Activated CD8-positive, alpha-beta memory T cell treated with anti-CD3 and anti-CD28 coated beads, Interleukin-2, amount 10 ng/mL, durations not matched to agents 7 days and 5 days (primary cell): ENCODE measurements around the gene ZNF691. TPM values are rescaled to one million over a fixed set of nuclear protein-coding genes. Genes with fewer than 3 reads are reported as not detected.

Source experiments
- ATAC-seq: fragments of 150-1000 bp; cut with Tn5 transposase; one replicate; pipeline ENCODE4 v1.10.0; 2021; ENCODE audit warnings: moderate library complexity
- CTCF ChIA-PET: fragments of 350-600 bp; sonication (Branson Sonifier 250); formaldehyde crosslinking; loops from one replicate; lab custom pipeline; 2021; ENCODE audit warnings: antibody characterized with exemption; lab: Charles Lee
- DNase-seq: peaks from one replicate; pipeline ENCODE4 v3.0.0-alpha.2; 2020
- H3K27ac Mint-ChIP-seq: one replicate; pipeline ENCODE4 v1.8.0; 2021; ENCODE audit warnings: mild to moderate bottlenecking, mixed read lengths
- H3K27me3 Mint-ChIP-seq: one replicate; pipeline ENCODE4 v1.8.0; 2021; ENCODE audit warnings: mixed read lengths
- H3K36me3 Mint-ChIP-seq: one replicate; pipeline ENCODE4 v1.8.0; 2021; ENCODE audit warnings: mild to moderate bottlenecking, mixed read lengths
- H3K4me1 Mint-ChIP-seq: one replicate; pipeline ENCODE4 v1.8.0; 2021; ENCODE audit warnings: mixed read lengths
- H3K4me3 Mint-ChIP-seq: one replicate; pipeline ENCODE4 v1.8.0; 2021; ENCODE audit warnings: mild to moderate bottlenecking, moderate library complexity, mixed read lengths
- H3K9me3 Mint-ChIP-seq: one replicate; pipeline ENCODE4 v1.8.0; 2022; ENCODE audit warnings: low read depth, mixed read lengths
- total RNA-seq, 2 experiments: library from RNA; stranded (reverse); gene quantifications; one replicate each; pipeline ENCODE4 v1.2.3, GENCODE V29; 2021

ZNF691 gene
- total RNA-seq, 2 experiments from 2014 or later: 9.8 to 13.9 TPM

DNA sequence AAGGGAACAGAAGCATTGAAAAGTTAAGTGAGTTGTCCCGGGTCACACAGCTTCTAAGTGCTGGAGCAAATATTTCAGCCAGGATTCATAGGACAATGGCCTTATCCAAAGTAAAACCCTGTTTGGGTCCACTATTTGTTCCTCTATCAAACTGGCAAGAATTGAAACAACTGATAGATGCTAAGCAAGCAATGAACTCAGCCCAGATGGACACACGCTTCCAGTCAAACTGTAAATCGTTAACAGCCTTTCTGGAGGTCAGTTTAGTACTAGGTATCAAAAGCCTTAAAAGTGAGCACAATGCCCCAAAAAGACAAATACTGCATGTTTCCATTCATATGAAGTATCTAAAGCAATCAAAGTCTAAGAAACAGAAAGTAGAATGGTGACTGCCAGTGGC lies 28.4 kb upstream of the ZNF691 start:
- H3K4me3 Mint-ChIP-seq: no peak overlapping the region
- H3K27ac Mint-ChIP-seq: no peak overlapping the region
- ATAC-seq (no peak), DNase-seq (no peak)
- H3K4me1 Mint-ChIP-seq: peaks cover 24% of the 10 kb centered on the region
- no peaks in the 10 kb centered on the region for H3K9me3 Mint-ChIP-seq
- H3K36me3 Mint-ChIP-seq: peaks cover 1% of the 10 kb centered on the region
- no peaks in the 10 kb centered on the region for H3K27me3 Mint-ChIP-seq
- CTCF ChIA-PET: interaction anchor here (0.9 to 2.1 kb wide), 6 partner anchors 17 to 105 kb away, joined by 3 to 10 read pairs (median 5); partner anchors contain the start of genes P3H1 and ZNF691

DNA sequence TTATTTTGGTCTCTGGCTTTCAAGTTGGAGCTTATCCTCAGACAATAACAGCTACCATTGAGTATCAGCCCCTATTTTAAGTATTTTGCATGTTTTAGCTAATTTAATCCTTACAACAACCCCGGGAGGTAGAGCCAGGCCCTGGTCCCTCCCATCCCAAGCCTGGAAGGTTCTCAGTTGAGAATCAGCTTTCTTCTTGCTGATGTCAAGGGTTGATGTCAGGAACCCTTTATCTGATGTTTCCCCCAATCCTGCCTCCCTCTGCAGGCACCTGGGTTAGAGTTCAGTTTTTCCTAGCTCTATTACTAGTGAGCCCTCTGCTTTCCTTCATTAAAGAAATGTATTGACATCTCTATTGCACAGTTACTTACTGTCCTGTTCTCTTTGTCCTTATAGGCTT lies 25.6 kb upstream of the ZNF691 start:
- ATAC-seq: no peak
- no peaks in the 10 kb centered on the region for H3K27me3 Mint-ChIP-seq
- H3K4me1 Mint-ChIP-seq: peaks cover 25% of the 10 kb centered on the region
- no peaks in the 10 kb centered on the region for H3K36me3 Mint-ChIP-seq
- CTCF ChIA-PET: interaction anchor here (0.7 to 5.7 kb wide), 4 partner anchors 9 to 27 kb away, joined by 3 to 18 read pairs (median 3); partner anchors contain the start of gene ZNF691
- no peak overlapping the region for H3K27ac Mint-ChIP-seq
- DNase-seq: no peak
- no peaks in the 10 kb centered on the region for H3K9me3 Mint-ChIP-seq
- H3K4me3 Mint-ChIP-seq: no peak overlapping the region

DNA sequence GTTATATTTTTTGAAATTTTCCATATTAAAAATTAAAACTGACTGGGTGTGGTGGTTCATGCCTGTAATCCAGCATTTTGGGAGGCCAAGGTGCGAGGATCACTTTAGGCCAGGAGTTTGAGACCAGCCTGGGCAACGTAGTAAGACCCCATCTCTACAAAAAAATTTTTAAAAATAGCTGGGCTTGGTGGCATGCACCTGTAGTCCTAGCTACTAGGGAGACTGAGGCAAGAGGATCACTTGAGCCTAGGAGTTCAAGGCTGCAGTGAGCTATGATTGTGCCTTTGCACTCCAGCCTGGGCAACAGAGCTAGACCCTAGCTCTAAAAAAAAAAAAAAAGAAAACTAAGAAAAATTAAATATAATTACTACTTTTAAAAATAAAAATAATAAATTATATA lies 24.7 kb upstream of the ZNF691 start:
- H3K36me3 Mint-ChIP-seq: no peaks in the 10 kb centered on the region
- peaks cover 18% of the 10 kb centered on the region for H3K4me1 Mint-ChIP-seq
- H3K4me3 Mint-ChIP-seq: no peak overlapping the region
- ATAC-seq: no peak
- no peak for DNase-seq
- no peaks in the 10 kb centered on the region for H3K27me3 Mint-ChIP-seq
- H3K9me3 Mint-ChIP-seq: no peaks in the 10 kb centered on the region
- CTCF ChIA-PET: interaction anchor here (0.9 to 5.7 kb wide), 3 partner anchors 25 to 75 kb away, joined by 3 to 18 read pairs (median 3); partner anchors contain the start of genes C1orf50, P3H1 and ZNF691
- H3K27ac Mint-ChIP-seq: no peak overlapping the region

DNA sequence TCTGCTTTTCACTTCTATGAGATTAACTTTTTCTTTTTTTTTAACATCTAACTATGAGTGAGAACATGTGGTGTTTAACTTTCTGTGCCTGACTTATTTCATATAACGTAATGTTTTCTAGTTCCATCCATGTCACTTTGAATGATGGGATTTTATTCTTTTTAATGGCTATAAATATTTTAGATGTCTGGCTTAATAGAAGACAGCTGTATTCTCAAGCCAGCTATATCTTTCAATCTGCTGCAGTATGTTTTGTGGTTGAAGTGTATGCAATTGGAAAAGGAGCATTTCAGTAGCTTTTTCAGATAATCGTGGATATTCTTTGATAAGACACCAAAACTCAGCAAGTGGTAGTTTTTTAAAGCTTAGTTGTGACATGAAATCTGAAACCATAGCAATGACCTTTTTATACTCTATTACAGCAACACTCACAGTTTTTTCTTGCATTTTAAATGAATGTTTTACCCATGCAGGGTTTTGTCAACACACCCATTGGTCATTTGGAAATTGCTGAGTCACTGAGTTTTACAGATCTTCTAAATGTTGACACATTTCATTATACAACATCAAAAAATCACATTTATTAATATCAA lies 23.5 kb upstream of the ZNF691 start:
- Mint-ChIP-seq H3K4me1 (peaks cover 13% of the 10 kb centered on the region), H3K36me3 (no peaks in the 10 kb centered on the region), H3K4me3 (no peak overlapping the region), H3K27me3 (no peaks in the 10 kb centered on the region), H3K27ac (no peak overlapping the region), H3K9me3 (no peaks in the 10 kb centered on the region)
- DNase-seq (no peak), ATAC-seq (no peak)
- CTCF ChIA-PET: interaction anchor here (5.7 kb wide), 1 partner anchor 24 kb away, joined by 18 read pairs; the partner anchor contains the start of gene ZNF691

DNA sequence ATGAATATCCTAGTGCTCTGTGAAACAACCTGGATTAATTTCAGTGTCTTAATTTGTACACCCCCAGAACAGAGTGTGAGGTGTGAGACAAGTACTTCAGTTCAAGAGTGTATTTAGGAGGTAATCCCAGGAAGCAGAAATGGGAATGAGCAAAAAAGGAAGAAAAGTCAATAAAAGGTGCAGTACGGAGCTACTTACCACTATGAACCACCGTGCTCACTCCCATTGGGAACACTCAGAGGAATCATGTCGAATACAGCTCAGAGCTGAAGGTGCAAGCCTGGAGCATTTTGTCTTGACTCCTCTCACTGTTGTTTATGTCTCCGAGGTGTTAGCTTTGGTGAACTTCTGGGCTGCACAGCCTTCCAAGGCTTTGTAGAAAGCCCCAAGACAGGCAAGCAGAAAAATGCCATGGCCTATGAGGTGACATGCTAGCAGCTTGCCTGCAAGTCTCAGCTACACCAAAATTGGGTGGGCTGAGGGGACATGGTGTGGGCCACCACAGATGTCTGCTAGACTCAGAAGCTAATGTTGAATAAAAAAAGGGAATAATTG lies 21.9 kb upstream of the ZNF691 start:
- no peaks in the 10 kb centered on the region for H3K36me3 Mint-ChIP-seq
- no peaks in the 10 kb centered on the region for H3K9me3 Mint-ChIP-seq
- peaks cover 10% of the 10 kb centered on the region for H3K4me1 Mint-ChIP-seq
- CTCF ChIA-PET: interaction anchor here (0.5 to 5.7 kb wide), 2 partner anchors 22 to 217 kb away, joined by 3 to 18 read pairs; partner anchors contain the start of gene ZNF691
- DNase-seq (no peak), ATAC-seq (no peak)
- no peak overlapping the region for H3K4me3 Mint-ChIP-seq
- H3K27me3 Mint-ChIP-seq: no peaks in the 10 kb centered on the region
- no peak overlapping the region for H3K27ac Mint-ChIP-seq

DNA sequence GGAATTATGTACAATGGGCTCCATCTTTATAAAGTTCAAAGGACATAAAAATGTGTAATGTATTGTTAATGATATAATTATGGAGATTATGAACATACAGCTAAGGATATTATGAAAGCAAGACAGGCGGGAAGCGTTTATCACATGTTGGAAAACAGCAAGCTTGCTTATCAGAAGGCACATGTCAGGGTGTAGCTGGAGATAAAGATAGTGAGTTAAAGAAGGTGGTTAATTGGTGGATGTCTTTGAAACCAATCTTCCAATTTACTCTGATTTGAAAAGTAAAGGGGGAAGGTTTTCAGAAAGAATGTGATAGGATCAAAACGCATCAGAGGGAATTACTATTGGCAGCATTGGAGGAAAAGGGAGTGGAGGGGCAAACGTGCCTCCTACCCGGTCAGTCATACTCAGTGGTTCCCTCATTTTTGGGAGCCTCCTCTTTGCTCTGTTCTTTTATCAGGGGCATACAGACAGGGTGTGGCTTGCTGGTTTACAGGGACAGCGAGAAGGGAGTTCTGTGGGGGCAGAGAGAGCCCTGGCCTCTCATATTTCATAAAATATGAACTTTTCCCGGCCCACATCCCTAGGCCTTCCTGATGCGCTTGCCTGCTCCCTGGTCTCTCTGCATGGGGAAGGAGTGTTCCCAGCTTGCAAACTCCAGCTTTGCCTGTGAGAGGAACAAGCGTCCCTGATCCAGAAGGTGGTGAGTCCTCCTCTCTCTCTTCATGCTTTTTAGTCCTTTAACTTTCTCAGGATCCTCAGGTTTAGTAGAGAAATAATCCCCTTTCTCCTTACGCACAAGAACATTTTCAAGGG lies 21.2 kb upstream of the ZNF691 start:
- H3K4me1 Mint-ChIP-seq: peaks cover 10% of the 10 kb centered on the region
- H3K27me3 Mint-ChIP-seq: no peaks in the 10 kb centered on the region
- ATAC-seq: no peak
- CTCF ChIA-PET: interaction anchor here (0.5 to 5.7 kb wide), 2 partner anchors 21 to 218 kb away, joined by 3 to 18 read pairs; partner anchors contain the start of gene ZNF691
- no peak for DNase-seq
- no peaks in the 10 kb centered on the region for H3K36me3 Mint-ChIP-seq
- H3K27ac Mint-ChIP-seq: no peak overlapping the region
- no peak overlapping the region for H3K4me3 Mint-ChIP-seq
- H3K9me3 Mint-ChIP-seq: no peaks in the 10 kb centered on the region

DNA sequence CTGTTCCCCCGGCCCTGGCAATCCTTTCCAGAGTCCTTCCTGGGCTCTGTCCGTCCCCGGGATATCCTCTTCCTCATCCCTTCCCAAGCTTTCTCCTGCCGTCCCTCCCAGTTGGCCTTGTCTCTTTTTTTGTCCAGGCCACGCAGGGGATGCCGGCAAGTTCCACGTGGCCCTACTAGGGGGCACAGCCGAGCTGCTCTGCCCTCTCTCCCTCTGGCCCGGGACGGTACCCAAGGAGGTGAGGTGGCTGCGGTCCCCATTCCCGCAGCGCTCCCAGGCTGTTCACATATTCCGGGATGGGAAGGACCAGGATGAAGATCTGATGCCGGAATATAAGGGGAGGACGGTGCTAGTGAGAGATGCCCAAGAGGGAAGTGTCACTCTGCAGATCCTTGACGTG lies 15.8 kb upstream of the ZNF691 start:
- H3K27me3 Mint-ChIP-seq: no peaks in the 10 kb centered on the region
- DNase-seq (no peak), ATAC-seq (no peak)
- H3K4me1 Mint-ChIP-seq: no peaks in the 10 kb centered on the region
- H3K9me3 Mint-ChIP-seq: no peaks in the 10 kb centered on the region
- CTCF ChIA-PET: interaction anchor here (2.3 kb wide), 1 partner anchor 243 kb away, joined by 6 read pairs; no protein-coding TSS in a partner anchor
- no peak overlapping the region for H3K27ac Mint-ChIP-seq
- H3K4me3 Mint-ChIP-seq: no peak overlapping the region
- H3K36me3 Mint-ChIP-seq: no peaks in the 10 kb centered on the region

DNA sequence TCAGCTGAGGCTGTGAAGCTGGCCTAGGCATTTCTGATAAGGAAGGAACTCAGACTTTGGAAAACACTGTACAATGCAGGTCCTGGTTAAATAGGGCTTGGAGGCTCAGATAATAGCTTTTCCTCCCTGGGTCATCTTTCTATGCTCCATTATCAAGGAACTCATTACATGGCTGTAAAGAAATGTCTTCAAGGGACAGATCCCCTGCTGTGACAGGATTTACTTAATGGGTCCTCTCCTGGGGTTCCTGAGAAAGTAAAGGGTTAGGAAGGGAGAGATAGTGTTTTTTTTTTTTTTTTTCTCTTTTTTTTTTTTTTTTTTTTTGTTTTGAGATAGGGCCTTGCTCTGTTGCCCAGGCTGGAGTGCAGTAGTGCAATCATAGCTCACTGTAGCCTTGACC lies 15.1 kb upstream of the ZNF691 start:
- H3K4me1 Mint-ChIP-seq: no peaks in the 10 kb centered on the region
- no peaks in the 10 kb centered on the region for H3K36me3 Mint-ChIP-seq
- no peak overlapping the region for H3K4me3 Mint-ChIP-seq
- no peak for DNase-seq
- CTCF ChIA-PET: interaction anchor here (0.6 to 1.6 kb wide), 2 partner anchors 16 to 1809 kb away, joined by 3 to 4 read pairs; no protein-coding TSS in a partner anchor
- H3K27ac Mint-ChIP-seq: no peak overlapping the region
- H3K9me3 Mint-ChIP-seq: no peaks in the 10 kb centered on the region
- ATAC-seq: no peak
- H3K27me3 Mint-ChIP-seq: no peaks in the 10 kb centered on the region

DNA sequence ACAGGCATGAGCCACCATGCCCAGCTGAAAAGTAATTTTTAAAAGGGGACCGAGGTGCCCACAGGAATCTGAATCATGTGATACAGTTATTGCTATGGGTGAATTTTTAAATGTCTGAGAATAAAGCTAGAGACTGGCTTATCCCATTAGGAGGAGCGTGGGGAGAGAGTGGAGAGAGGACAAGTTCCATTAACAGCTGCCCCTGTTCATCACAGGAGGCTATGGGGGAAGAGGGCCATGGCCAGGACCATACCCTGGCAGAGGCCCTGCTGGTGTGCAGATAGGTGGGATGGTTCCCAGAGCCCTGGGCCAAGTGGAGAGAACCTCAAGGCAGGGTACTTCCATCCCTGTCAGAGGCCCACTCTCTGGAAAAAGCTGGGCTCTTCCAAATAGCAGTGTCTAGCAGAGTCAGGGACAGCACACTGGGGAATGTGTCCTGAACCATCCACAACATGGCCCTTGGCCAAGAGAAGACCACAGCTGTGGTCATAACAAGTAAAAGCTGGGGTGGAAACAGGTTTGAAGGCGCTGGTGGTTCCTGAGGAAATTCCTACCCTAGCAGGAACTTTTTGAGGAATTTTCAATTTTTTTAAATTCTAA lies 13.7 kb upstream of the ZNF691 start:
- Mint-ChIP-seq H3K36me3 (no peaks in the 10 kb centered on the region), H3K4me1 (no peaks in the 10 kb centered on the region), H3K27me3 (no peaks in the 10 kb centered on the region), H3K4me3 (no peak overlapping the region), H3K9me3 (no peaks in the 10 kb centered on the region), H3K27ac (no peak overlapping the region)
- ATAC-seq: no peak
- DNase-seq: no peak
- CTCF ChIA-PET: interaction anchor here (1.1 to 2.5 kb wide), 3 partner anchors 14 to 860 kb away, joined by 3 to 9 read pairs (median 4); partner anchors contain the start of gene ZNF691

DNA sequence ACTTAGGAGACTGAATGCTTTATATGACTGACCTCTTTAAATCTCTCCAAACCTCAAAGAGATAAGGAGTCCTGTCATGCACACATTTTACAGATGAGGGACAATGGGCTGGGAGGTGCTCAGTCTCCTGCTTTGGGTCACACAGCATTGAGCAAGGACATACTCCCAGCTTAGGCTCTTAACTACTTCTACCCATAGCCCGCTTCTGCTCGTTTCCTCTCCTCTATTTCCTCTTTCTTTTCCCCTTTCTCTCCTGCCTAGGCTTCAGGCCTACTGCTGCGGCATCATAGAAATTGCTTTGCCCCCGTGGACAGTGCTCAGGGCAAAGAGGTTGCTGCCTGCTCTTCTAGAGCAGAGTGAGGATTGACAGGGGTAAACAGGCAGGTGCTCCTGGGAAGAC lies 12.4 kb upstream of the ZNF691 start:
- H3K27me3 Mint-ChIP-seq: no peaks in the 10 kb centered on the region
- H3K36me3 Mint-ChIP-seq: no peaks in the 10 kb centered on the region
- no peaks in the 10 kb centered on the region for H3K9me3 Mint-ChIP-seq
- ATAC-seq (no peak), DNase-seq (no peak)
- CTCF ChIA-PET: interaction anchor here (2.5 kb wide), 1 partner anchor 13 kb away, joined by 9 read pairs; the partner anchor contains the start of gene ZNF691
- H3K27ac Mint-ChIP-seq: no peak overlapping the region
- H3K4me3 Mint-ChIP-seq: no peak overlapping the region
- H3K4me1 Mint-ChIP-seq: no peaks in the 10 kb centered on the region

DNA sequence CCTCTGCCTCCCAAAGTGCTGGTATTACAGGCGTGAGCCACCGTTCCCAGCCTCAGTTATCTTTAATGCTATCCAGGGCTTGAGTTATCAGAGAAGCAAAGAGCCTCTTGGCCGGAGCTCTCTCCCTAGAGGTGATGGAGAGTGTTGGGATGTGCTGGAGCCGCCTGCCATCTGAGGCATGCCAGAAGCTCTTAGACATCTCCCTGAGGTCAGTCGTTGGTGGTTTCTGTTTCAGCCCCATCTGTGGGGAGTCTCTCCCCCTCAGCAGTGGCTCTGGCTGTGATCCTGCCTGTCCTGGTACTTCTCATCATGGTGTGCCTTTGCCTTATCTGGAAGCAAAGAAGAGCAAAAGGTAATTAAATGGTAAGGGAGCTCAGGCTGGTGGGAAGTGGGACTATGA lies 11.6 kb upstream of the ZNF691 start:
- no peak overlapping the region for H3K4me3 Mint-ChIP-seq
- ATAC-seq (no peak), DNase-seq (no peak)
- no peaks in the 10 kb centered on the region for H3K27me3 Mint-ChIP-seq
- no peaks in the 10 kb centered on the region for H3K9me3 Mint-ChIP-seq
- CTCF ChIA-PET: interaction anchor here (0.9 to 2.5 kb wide), 3 partner anchors 12 to 68 kb away, joined by 3 to 9 read pairs (median 5); partner anchors contain the start of genes C1orf50, ERMAP, P3H1 and SVBP
- H3K27ac Mint-ChIP-seq: no peak overlapping the region
- no peaks in the 10 kb centered on the region for H3K4me1 Mint-ChIP-seq
- no peaks in the 10 kb centered on the region for H3K36me3 Mint-ChIP-seq

DNA sequence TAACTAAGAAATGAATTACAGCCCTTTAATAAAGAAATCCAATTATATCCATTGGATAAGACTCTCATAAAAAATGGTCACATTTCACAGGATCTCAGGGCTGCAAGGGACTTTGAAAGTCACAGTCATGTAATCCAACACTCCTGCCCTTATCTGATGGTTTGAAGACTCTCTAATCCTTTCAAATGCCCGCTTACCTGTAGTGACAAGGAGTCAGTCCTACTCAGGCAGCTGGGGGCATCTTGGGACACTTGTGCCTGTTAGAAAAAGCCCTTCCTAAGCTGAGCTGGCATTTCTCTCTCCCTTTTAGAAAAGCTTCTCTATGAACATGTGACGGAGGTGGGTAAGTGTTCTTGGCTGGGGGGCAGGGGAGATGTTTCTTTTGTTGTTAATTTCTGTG lies 11.0 kb upstream of the ZNF691 start:
- H3K27ac Mint-ChIP-seq: no peak overlapping the region
- H3K9me3 Mint-ChIP-seq: no peaks in the 10 kb centered on the region
- H3K27me3 Mint-ChIP-seq: no peaks in the 10 kb centered on the region
- no peaks in the 10 kb centered on the region for H3K4me1 Mint-ChIP-seq
- H3K4me3 Mint-ChIP-seq: no peak overlapping the region
- ATAC-seq: no peak
- H3K36me3 Mint-ChIP-seq: no peaks in the 10 kb centered on the region
- CTCF ChIA-PET: interaction anchor here (0.9 to 2.5 kb wide), 4 partner anchors 11 to 69 kb away, joined by 3 to 9 read pairs (median 4); partner anchors contain the start of genes C1orf50, ERMAP, P3H1 and SVBP
- DNase-seq: no peak
